Skeletal muscle tissue (tissue), 4 donors: Measurements from ENCODE around the gene GGCX. TPM values are rescaled to one million over a fixed set of nuclear protein-coding genes. Genes with fewer than 3 reads are reported as not detected.
"Not testable (repeated sequence)": the region's sequence is repeated elsewhere in the genome, so short reads cannot be mapped to it uniquely, and the experiment has no call there.

Source experiments
- H3K27ac ChIP-seq: one replicate; pipeline ENCODE4 v1.7.0; 2013; ENCODE audit warnings: mild to moderate bottlenecking, low read depth, low read length, inconsistent platforms
- H3K27me3 ChIP-seq, 3 donors: one replicate each; pipeline ENCODE4 v1.7.0; 2013; ENCODE audit warnings: low read length in 3 of 3; ENCODE audit not compliant: control insufficient read depth in 3 of 3, insufficient read depth in 3 of 3
- H3K36me3 ChIP-seq, 3 donors: one replicate each; pipeline ENCODE4 v1.7.0; 2013; ENCODE audit warnings: low read length in 3 of 3; ENCODE audit not compliant: control insufficient read depth in 3 of 3, insufficient read depth in 3 of 3
- H3K4me1 ChIP-seq, 3 donors: one replicate each; pipeline ENCODE4 v1.7.0; 2013; ENCODE audit warnings: low read length in 3 of 3, mild to moderate bottlenecking in 3 of 3; ENCODE audit not compliant: control insufficient read depth in 3 of 3, insufficient read depth in 3 of 3
- H3K4me3 ChIP-seq, 3 donors: one replicate each; pipeline ENCODE4 v1.7.0; 2013; ENCODE audit warnings: low read length in 3 of 3
- H3K9ac ChIP-seq, 3 donors: one replicate each; pipeline ENCODE4 v1.7.0; 2013; ENCODE audit warnings: low read length in 3 of 3, mild to moderate bottlenecking in 3 of 3, moderate library complexity in 2 of 3, low read depth in 1 of 3
- H3K9me3 ChIP-seq, 3 donors: one replicate each; pipeline ENCODE4 v1.7.0; 2013; ENCODE audit warnings: low read length in 3 of 3; ENCODE audit not compliant: control insufficient read depth in 3 of 3
- total RNA-seq: library from RNA; depleted of rRNA; stranded (reverse); fragments of >200 nt; gene quantifications from one replicate; pipeline ENCODE4 v1.2.3, GENCODE V29; 2014
- donor health status: Osteomylitis.

The GGCX gene
- total RNA-seq, 1 donor from 2014 or later, result 24.5 TPM

GRCh38 chr2:85544254-85544691, 17.0 kb downstream of the GGCX start:
- not testable (repeated sequence) for H3K9me3 ChIP-seq, H3K4me3 ChIP-seq, H3K27me3 ChIP-seq
- Histone ChIP-seq H3K27ac (peak overlapping the region; percentile 79), H3K36me3 (peaks cover 34 to 43% (median 34%) of the 10 kb centered on the region in 3 donors), H3K4me1 (peaks cover 46 to 55% (median 46%) of the 10 kb centered on the region in 3 donors), H3K9ac (peak overlapping the region in 1 of 3 donors; percentile 24)

- Histone ChIP-seq H3K9me3 (no peaks in the 10 kb centered on the region), H3K27ac (peak overlapping the region; percentile 19), H3K27me3 (no peaks in the 10 kb centered on the region), H3K4me1 (peaks cover 47 to 55% (median 48%) of the 10 kb centered on the region in 3 donors), H3K9ac (peak overlapping the region in 1 of 3 donors; percentile 0), H3K36me3 (peaks cover 34 to 43% (median 34%) of the 10 kb centered on the region in 3 donors), H3K4me3 (peak overlapping the region in 2 of 3 donors; percentile 6 to 96)
Observed at GRCh38 chr2:85542777-85543176, 18.5 kb downstream of the GGCX start.

- Histone ChIP-seq H3K4me1 (peaks cover 54 to 62% (median 55%) of the 10 kb centered on the region in 3 donors), H3K27ac (peak overlapping the region; percentile 99), H3K9me3 (no peaks in the 10 kb centered on the region), H3K27me3 (no peaks in the 10 kb centered on the region), H3K4me3 (peak overlapping the region; percentile 90 to 96 (median 90)), H3K9ac (peak overlapping the region in 2 of 3 donors; percentile 100), H3K36me3 (peaks cover 34 to 43% (median 34%) of the 10 kb centered on the region in 3 donors)
Observed at GRCh38 chr2:85541753-85542457, 19.4 kb downstream of the GGCX start.

- Histone ChIP-seq H3K27ac (peak overlapping the region; percentile 99), H3K4me3 (peak overlapping the region; percentile 90 to 96 (median 90)), H3K27me3 (no peaks in the 10 kb centered on the region), H3K4me1 (peaks cover 54 to 63% (median 57%) of the 10 kb centered on the region in 3 donors), H3K9ac (peak overlapping the region in 2 of 3 donors; percentile 100), H3K9me3 (no peaks in the 10 kb centered on the region), H3K36me3 (peaks cover 34 to 43% (median 34%) of the 10 kb centered on the region in 3 donors)
Observed at GRCh38 chr2:85541262-85541661, 20.0 kb downstream of the GGCX start.

- Histone ChIP-seq H3K36me3 (peaks cover 27 to 35% (median 32%) of the 10 kb centered on the region in 3 donors), H3K4me3 (peak overlapping the region; percentile 90 to 96 (median 90)), H3K4me1 (peaks cover 47 to 55% (median 54%) of the 10 kb centered on the region in 3 donors), H3K9ac (peak overlapping the region; percentile 99 to 100 (median 100)), H3K27ac (peak overlapping the region; percentile 99), H3K9me3 (no peaks in the 10 kb centered on the region), H3K27me3 (no peaks in the 10 kb centered on the region)
Observed at GRCh38 chr2:85540133-85540648, 21.1 kb downstream of the GGCX start.

- Histone ChIP-seq H3K4me3 (peak overlapping the region; percentile 90 to 96 (median 90)), H3K36me3 (peaks cover 26 to 35% (median 31%) of the 10 kb centered on the region in 3 donors), H3K27me3 (no peaks in the 10 kb centered on the region), H3K27ac (peak overlapping the region; percentile 99), H3K4me1 (peaks cover 43 to 52% (median 49%) of the 10 kb centered on the region in 3 donors), H3K9me3 (no peaks in the 10 kb centered on the region), H3K9ac (peak overlapping the region; percentile 99 to 100 (median 100))
Observed at GRCh38 chr2:85539361-85540132, 21.7 kb downstream of the GGCX start.

GRCh38 chr2:85538507-85539360, 22.6 kb downstream of the GGCX start, which contains the start of gene MAT2A:
TSS of gene MAT2A (plus strand) at chr2:85539168. CDS start at chr2:85539288, 120 bp downstream.
- Histone ChIP-seq H3K9me3 (no peaks in the 10 kb centered on the region), H3K27me3 (no peaks in the 10 kb centered on the region), H3K4me1 (peaks cover 38 to 46% (median 41%) of the 10 kb centered on the region in 3 donors), H3K36me3 (peaks cover 26 to 32% (median 31%) of the 10 kb centered on the region in 3 donors), H3K9ac (peak within 1 kb of the TSS; percentile 99 to 100 (median 100)), H3K27ac (peak within 1 kb of the TSS; percentile 99), H3K4me3 (peak within 1 kb of the TSS; percentile 90 to 96 (median 92))

- H3K36me3 ChIP-seq, result peaks cover 20 to 24% (median 23%) of the 10 kb centered on the region in 3 donors
- peak overlapping the region; percentile 99 for H3K27ac ChIP-seq
- peaks cover 30 to 39% (median 32%) of the 10 kb centered on the region in 3 donors for H3K4me1 ChIP-seq
- H3K27me3 ChIP-seq, result no peaks in the 10 kb centered on the region
- peak overlapping the region; percentile 99 to 100 (median 99) for H3K9ac ChIP-seq
- H3K9me3 ChIP-seq, result no peaks in the 10 kb centered on the region
- peak overlapping the region; percentile 90 to 96 (median 92) for H3K4me3 ChIP-seq
Observed at GRCh38 chr2:85537600-85538506, 23.4 kb downstream of the GGCX start.
